Measurements from ENCODE around the gene PIP4K2A.

- no peak for TF ChIP-seq FOXM1 (IDR thresholded peaks at IDR 0.05; ENCODE audit: borderline replicate concordance)
- TF ChIP-seq FOXA1 (IDR thresholded peaks at IDR 0.05), result no peak
- TF ChIP-seq SP1 (IDR thresholded peaks at IDR 0.05), result no peak
- TF ChIP-seq BHLHE40 (IDR thresholded peaks at IDR 0.05; ENCODE audit: borderline replicate concordance), result no peak
- TF ChIP-seq NFRKB (IDR thresholded peaks at IDR 0.05), result no peak
- no peak for TF ChIP-seq CTBP1 (IDR thresholded peaks at IDR 0.05; ENCODE audit: borderline replicate concordance)
- no peak for TF ChIP-seq TARDBP (IDR thresholded peaks at IDR 0.05)
- no peak for TF ChIP-seq LEF1 (IDR thresholded peaks at IDR 0.05; ENCODE audit: borderline replicate concordance)
- TF ChIP-seq HDGF (IDR thresholded peaks at IDR 0.05; ENCODE audit: borderline replicate concordance), result no peak
- no peak for TF ChIP-seq L3MBTL2 (conservative IDR thresholded peaks at IDR 0.05)
- TF ChIP-seq FOXK2 (IDR thresholded peaks at IDR 0.05), result no peak
- TF ChIP-seq PKNOX1 (IDR thresholded peaks at IDR 0.05), result no peak
Observed at GRCh38 chr10:22700489-22700888, 13.9 kb downstream of the PIP4K2A start.

All from HEK293T (cell line).